GM21423 (cell line): ENCODE measurements around the gene SH3PXD2A.
"Not testable (repeated sequence)": the region's sequence is repeated elsewhere in the genome, so short reads cannot be mapped to it uniquely, and the experiment has no call there.

Experiments used
- ATAC-seq: cut with Tn5 transposase; IDR thresholded peaks from one replicate; pipeline ENCODE4 v1.9.1; 2021; ENCODE audit warnings: mild to moderate bottlenecking, moderate library complexity; ENCODE audit not compliant: unreplicated experiment

The SH3PXD2A gene

DNA sequence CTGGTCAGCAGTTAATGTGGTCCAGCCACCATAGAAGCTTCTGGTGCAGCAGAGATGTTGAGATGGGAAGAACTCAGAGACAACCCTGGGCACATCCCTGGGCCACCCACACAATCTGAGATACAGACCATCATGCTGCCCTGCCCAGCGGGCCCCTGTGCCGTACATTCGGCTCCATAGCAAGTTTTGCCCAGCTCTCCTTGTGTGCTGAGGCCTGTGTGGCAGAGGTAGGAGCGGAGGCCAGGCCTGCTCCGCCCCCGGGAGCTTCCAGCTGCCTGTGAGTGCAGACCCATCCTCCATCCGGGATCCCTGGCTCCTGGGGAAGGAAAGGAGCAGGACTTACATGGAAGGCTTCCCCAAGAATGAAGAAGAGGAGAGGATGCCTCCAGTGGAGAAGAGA is 221.5 kb downstream of the SH3PXD2A start:
- ATAC-seq: no peak

DNA sequence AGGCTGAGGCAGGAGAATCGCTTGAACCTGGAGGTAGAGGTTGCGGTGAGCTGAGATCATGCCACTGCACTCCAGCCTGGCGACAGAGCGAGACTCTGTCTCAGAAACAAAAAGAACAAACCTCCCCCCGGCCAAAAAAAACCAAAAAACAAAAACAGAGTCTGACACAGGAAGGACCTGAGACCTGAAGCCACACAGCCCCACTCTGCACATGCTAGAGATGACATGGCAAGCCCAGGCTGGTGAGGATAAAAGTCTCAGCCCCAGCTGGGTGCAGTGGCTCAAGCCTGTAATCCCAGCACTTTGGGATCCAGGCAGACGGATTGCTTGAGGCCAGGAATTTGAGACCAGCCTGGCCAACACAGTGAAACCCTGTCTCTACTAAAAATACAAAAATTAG is 222.5 kb downstream of the SH3PXD2A start:
- ATAC-seq: not testable (repeated sequence)

DNA sequence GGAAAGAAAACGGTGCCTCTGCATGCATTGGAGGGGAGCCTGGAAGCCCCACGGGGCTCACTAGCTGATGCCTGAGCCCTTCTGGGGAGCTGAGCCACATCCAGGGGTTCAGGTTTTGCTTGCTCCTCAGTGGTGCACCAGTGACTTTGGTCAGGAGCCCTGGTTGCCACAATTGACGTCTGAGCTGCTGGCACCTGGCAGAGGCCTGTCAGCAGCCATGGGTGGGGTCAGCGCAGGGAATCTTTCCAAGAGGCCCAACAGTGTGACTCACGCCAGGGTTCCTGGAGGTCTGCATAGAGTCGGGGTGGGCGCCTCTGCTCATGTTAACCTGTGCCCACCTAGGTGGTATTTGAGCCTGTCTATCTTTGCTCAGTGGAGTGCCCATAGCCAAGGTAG is 223.1 kb downstream of the SH3PXD2A start:
- no peak for ATAC-seq

DNA sequence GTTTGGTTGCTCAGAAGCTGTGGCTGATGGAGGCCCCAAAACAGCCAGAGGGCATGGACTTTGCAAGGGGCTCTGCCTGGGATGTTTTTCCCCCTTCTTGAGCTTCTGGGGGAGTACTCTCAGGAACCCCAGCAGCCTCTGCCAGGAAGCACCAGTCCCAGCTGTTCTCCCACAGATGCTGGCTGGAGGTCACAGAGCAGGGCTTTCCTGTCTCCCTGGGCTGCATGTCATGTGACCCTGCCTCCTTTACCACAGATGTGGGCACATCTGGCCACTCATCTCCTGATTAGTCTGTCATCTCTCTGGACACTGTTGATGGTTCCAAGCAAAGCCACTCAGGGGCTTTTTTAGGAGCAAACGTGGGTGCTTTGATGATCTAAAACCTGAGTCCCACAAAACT is 225.2 kb downstream of the SH3PXD2A start:
- no peak for ATAC-seq

DNA sequence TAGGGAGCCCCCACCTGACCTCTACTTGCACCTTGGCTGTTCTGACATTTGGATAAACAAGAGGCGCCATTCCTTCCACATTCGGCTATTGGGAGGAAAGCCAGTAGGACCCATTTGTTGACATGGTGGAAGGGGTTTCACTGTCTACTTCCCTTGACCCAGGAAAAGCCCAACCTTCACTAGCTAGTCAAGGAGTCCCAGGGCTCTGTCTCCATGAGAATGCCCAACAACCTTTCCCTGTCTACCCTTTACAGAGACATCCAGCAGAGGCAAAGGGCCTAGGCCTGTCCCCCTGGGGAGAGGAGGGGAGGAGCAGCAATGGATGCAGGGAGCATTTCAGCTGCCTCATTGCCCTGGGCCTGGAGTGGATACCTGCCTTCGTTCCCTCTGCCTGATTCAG is 225.8 kb downstream of the SH3PXD2A start:
- ATAC-seq: no peak

DNA sequence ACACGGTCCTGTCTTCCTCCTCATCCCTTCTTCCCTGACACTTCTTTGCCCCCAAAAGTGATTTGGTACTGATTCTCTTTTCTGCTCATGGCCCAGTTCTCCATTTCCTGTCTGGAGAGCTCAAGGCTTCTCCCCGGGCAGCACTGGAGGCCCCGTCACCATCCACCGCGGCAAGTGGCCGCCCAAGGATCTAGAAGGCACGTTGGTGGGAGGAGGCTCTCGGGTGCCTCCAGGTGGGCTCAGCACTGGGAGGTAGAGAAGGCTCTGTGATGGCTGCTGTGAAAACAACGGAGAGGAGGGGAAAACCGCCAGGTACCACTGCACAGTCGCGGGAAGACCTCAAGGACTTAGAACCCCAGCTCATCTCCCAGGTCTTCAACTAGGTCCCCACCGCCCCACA is 227.5 kb downstream of the SH3PXD2A start:
- ATAC-seq: no peak

DNA sequence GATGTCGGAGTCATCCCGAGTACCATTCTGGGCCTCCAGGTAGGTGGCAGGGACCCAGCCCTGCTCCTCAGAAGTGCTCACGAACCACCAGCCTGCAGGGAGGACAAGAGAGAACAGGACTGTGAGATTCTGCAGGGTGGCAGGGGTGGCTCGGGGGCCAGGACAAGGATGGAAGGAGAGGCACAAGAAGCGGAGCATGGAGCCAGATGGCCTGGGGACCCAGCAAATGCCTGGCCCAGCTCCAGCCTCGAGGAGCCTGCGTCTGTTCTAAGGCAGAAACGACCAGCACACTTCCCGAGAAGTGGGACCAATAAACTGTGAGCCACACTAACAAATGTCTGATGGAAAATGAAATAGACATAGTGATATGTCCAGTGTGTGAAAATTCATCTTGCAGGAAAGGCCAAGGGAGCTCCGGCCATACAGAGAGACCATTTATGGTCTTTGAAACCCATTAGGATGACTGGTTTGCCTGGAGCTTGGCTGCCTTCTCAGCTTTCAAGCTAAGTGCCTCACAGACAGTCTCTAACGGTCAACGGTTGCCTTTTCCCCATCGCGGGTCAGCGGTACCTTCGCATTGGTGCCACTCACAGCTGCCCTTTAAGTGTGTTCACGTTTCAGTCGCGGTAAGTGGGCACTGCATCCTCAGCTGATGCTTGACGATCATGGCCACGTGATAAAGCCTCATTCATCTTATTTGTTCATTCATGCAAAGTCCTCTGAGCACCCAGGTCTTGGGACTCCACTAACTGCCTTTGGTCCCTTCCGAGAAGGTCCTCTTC is 228.1 kb downstream of the SH3PXD2A start:
- ATAC-seq: no peak

DNA sequence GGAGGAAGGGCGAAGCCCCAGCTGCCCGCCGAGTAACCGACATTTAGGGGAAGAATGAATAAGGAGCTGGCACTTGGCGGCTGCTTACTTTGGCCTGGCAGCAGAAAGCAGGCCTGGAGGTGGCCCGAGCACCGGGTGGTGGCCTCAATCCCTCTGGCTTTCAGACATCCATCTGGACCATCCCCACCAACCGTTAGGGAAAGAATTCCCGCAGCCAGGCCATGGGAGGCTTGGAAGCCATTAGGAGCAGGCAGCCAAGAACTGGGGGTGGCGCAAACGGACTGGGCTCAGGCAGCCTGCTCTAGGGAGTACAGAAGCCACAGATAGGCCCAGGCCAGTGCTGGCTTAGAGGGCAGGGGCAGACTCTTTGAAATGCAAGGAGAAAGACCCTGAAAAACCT is 229.2 kb downstream of the SH3PXD2A start:
- ATAC-seq: no peak

DNA sequence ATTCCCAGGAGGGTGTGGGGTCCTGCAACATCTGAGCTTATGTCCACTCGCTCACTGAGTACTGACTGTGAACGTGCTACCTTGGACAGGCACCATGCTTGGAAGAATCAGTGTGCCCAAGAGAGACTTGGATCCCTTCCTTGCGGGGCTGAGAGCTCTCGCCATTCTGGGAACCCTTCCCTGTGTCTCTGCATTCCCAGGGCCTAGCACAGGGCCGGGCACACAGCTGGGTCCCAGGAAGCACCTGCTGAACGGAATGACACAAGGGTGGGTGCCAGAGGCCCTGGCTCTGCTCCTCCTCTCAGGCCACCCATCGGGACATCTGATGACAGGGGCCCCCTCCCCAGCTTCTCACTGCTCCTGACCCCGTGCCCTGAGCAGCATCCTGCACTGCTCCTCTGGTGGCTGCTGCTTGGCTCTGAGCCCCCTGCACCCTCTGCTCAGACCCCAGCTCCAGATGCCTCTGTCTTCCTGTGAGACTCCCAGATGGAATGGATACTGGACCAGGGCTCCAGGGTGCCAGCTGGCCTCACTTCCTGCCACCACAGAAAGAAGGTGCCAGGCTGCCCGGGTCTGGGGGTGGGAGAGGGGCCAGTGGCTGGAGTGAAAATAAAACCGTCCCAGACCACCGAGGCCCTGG is 232.3 kb downstream of the SH3PXD2A start:
- ATAC-seq: no peak

DNA sequence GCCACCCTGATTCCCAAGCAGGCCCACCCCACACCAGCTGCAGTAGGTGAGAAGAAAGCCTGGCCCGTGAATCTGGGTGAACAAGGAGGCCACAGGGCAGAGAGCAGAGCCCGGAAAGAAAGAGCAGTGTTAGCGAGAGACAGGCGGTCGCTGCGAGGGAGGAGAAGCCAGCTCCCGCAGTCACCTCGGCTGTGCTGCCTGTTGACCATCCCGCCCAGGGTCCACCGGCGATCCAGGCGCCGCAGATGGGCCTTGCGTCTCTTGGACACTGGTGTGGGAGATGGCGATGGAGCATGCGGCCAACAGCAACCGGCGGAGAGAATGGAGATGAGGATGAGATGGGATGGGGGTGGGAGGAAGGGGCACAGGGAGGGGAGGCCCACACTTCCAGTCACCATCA is 233.1 kb downstream of the SH3PXD2A start:
- no peak for ATAC-seq

DNA sequence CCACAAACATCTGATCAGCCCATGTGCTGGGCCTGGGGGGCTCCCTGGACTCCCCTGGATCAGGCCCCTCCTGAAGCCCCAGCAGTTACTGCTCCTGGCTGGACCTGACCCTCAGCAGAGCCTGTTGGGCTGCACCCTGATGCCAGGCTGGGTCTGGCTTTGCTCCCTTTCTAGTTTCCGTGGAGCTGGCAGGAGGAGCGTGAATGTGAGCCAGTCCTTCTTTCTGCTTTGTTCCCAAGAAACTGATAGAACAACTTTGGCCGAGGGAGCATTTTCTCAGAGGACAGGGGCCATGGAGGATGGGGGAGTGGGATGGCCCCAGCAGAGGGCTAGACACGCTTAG is 233.6 kb downstream of the SH3PXD2A start:
- ATAC-seq: no peak

DNA sequence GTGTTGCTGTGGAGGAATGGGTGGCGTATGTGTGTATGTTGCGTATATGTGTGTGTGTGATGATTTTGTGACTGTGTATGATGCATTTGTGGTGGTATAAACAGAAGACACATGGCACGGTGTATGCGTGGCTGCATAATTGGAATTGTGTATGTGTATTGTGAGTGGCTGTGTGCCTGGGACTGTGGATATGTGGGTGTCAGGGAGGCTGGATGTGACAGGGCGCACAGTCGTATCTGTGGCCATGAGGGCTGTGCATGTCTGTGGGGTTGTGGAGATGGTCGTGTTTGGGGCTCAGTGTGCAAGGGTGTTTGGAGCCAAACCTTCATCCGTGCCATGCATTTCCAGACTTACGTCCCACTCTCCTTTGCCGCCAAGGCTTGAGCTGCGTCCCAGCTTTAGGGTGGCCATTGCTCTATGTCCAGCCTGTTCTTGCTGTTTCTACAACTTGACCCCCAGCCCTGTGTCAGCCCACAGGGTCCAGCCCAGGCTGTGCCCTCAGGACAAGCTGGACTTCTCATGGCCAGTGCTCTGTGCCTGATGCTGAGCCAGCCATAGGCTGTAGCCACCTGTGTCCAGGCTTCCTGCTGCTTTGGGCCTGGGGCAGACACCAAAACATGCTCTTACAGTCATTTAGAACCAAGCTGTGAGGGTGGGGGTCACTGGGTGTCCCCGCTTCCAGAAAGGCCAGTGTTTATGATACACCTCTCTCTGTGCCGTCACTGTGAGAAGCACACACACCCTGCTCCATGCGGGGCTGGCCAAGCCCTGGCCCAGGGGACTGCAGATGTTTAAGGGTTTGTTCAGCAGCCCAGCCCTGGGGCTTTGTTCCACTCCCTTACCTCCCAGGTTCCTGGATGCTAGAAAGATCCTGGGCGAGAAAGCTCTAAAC is 234.2 kb downstream of the SH3PXD2A start:
- no peak for ATAC-seq

DNA sequence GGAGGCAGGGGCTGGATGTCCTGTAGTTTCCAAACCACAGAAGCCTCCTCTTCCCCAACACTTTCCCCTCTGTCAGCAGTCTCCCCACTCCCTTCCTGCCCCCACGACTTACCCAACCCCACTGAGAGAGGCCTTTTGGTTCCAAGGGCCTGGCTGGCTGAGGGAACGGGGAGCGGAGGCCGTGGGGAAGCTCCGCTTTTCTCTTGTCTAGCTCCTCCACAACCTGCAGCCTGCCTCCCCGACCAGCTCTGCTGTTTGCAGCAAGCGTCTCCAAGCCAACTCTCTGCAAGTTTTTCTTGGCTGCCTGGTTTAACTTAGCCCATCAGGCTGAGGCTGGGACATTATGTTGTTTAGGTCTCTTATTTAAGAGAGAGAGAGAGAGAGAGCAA is 235.0 kb downstream of the SH3PXD2A start:
- ATAC-seq: no peak

DNA sequence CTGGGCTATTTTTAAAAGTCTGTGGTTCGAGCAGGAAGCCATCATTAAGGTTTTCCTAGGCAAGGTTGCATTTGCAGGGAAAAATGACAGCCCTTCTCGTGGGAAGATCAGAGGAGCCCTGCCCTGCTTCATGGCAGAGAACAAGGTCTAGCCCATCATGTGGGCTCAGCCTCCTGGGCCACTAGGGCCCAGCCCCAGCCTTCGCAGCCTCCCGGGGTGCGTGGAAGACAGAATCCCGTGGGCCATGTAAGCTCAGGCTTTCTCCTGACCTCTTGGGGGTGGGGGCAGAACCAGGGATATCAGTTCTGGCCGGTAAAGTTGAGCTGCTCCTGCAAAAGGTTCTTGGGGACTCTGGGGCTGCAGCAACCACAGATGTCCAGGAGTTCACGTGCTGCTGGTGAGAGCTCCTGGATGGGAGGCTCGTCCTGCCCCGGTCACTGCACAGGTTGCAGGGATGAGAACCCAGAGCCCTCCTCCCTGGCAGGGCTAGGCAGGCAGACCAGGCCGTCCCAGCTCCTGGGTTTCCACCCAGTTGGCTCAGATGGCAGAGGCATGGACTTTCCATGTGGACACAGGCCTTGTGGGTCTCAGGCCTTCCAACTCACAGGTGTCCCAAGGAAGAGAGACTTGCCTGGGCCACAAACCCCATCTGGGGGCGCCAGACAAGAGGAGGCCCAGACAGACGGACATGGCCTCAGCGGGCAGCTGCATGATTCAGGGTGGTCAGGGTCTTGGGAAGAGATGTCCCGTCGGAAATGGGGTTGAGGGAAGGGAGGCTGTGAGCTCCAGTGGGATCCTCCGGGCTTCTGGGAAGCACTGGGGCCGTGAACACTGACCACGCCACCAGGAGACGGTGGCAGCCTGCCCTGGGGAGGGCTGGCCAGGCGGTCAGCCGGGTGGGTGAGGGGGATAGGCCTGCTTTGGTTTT is 235.7 kb downstream of the SH3PXD2A start:
- ATAC-seq: no peak

DNA sequence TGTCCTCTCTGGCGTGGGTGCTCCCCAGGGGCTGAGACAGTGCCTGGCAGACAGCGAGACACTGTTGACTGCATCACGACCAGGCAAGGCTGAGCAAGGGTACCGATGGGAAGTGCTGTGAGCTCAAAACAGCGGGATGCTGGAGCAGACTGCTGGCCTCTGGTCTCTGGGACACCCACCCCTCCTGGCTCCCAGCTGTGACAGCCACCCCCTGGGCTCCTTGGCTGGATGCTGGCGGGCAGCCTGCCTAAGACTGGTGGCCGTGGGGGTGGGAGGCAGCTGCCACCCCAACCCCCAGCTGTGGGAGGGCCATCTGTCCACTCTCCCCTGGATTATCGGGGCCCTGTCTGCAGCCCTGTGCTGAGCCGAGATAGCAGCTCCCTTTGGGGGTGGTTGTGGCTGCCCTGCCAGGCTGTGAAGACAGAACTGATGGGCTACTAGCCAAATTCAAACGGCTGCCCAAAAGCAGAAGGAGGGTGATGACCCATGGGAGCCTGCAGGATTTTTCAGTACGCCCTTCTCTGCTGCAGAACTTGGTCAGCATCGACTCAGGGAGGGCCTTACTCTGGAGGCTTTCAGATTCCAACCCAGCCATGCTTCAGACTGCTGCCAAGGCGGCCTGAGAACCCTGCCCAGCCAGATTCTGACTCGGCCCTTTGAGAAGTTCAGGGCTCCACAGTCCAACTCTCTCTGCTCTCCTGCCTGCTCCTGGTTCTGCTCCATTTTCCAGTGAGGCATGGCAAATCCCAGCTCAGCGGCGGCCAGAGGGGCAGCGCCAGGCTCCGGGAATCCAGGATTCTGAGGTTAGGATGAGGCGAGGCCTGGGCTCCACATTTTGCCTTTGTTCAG is 236.6 kb downstream of the SH3PXD2A start:
- ATAC-seq: no peak

DNA sequence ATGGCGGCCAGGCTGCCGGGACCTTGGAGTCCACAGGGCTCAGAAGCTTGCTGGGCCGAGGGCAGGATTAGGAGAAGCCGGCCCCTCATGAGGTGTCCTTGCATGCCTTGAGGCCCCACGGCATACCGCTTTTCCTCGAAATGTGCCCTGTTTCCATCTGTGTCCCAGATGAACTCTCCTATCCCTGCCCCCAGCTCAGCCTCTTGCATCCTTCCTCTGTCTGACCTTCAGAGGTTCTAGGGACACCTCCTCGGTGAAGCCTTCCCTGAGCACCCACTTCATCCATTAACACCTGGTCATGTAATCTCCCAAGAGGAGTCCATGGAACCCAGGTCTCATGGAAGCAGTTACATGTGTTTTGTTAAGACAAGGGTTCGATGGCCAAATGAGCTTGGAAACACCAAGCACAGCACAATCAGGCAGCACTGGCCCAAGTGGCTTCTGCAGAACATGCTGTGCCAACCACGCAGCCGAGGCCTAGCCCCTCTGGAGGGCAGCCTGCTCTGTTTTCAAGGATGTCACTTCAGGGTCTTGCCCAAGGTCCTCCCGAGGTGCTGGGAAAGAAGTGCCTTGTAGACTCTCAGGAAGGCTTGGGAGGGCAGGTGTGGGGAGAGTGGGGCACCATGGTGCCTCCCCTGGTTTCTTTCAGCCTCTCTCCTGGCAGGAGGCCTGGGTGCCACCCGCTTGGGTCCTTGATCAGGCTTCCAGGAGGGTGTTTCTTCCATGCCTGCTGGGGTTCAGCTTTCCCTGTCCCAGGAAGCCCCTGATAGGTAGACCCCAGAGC is 237.6 kb downstream of the SH3PXD2A start:
- no peak for ATAC-seq

DNA sequence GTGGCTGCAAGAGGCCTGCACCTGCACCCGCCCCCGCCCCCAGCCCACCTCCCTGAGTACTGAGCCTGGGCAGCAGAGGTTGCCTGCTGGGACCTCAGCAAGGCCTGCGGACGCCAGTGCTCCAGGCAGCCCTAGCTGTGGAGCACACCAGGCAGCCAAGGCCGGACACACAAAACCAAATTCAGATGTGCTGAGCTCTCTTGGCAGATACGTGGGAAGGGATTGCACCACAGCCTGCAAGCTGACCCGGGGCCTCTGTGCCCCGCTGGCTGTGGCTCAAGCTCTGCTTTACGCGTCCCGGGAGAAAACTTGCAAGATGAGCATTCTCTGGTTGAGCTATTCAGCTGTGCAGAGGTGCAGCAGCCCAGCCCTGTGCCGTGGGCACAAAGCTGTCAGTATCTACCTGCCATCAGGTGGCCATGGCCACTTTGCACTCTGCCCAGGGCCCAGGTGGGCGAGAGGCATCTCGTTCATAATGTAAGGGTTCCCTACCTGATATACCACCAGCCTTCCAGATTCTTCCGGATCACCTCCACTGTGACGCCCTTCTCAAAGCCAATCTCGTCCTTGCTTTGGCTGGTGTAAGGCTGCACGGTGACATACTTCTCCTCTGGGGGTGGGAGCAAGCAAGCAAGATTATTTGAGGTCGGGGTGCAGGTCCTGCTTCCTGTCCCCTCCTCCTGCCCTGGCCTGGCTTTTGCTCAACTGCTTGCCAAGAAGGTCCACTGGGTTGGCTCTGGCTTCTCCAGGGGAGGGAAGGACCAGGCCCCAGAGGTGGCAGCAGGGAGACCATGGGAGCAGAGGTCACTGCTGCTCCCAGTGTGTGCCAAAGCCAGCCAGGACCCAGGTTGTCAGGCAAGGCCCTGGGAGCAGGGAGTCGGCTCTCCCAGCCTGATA is 238.4 kb downstream of the SH3PXD2A start:
- ATAC-seq: no peak
